GM19025 (cell line): ENCODE measurements around the gene MS4A4E.
"Not testable (repeated sequence)": the region's sequence is repeated elsewhere in the genome, so short reads cannot be mapped to it uniquely, and the experiment has no call there.

Experiments
- ATAC-seq: cut with Tn5 transposase; IDR thresholded peaks from one replicate; pipeline ENCODE4 v1.9.1; 2021; ENCODE audit warnings: mild to moderate bottlenecking, low read depth, moderate library complexity; ENCODE audit not compliant: unreplicated experiment

Gene MS4A4E

DNA sequence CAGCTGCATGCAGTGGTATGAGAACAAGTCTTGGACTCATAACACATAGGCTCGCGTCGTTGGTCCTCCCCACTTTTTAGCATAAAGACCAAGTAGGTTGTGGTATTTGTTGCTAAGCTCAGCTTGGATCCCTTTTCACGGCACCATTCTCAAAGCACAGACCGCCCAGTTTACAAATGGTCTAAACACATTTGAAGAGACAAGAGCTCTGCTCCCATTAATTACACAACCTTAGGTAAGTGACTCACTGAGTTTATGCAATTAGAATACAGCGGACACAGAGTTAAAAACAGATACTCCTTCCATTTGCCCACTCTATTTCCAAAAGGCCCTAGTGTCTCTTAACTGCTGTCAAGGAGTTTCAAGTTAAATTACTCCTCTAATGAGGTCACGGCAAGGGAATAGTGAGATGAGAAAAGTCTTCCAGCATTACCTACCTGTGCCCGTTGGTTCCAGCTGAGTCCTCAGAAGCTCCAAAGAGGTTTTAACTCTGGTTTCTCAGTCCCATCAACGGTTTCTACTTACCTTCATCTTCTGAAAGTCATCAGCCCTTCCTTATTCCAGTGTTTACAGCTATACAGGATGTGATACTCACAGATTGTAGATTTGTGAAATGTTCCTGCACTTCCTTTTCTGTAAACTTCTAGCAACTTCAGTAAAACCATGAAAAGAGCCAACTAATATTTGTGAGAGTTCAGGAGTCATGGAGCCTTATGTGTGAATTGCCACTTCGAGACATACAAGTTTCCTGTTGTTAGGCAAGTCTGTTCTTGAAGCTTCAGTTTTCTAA, 60.2 kb downstream of the MS4A4E start, which contains the start of gene MS4A6A:
TSS of gene MS4A6A (minus strand) at position 543 of the 790 bp plus-strand sequence. CDS start 1,356 bp downstream, outside the sequence.
- no peak for ATAC-seq

DNA sequence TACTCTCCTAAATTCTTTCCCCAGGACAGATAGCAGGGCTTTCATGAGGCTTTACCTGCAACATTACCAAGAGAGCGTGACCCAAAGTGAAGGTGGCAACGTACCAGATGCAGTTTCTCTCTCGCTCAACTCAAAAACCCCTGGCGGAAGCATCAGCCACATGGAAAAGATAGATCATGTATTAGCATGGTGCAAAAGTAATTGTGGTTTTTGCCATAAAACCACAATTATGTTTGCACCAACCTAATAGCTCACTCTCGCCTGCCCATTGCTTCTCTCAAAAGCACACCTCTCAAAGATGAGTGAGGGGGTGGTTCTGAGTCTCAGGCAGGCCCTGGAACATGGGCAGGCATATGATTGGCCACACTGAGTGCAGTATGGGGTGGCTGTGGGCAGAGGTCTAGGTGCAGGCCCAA, 67.1 kb downstream of the MS4A4E start:
- no peak for ATAC-seq

DNA sequence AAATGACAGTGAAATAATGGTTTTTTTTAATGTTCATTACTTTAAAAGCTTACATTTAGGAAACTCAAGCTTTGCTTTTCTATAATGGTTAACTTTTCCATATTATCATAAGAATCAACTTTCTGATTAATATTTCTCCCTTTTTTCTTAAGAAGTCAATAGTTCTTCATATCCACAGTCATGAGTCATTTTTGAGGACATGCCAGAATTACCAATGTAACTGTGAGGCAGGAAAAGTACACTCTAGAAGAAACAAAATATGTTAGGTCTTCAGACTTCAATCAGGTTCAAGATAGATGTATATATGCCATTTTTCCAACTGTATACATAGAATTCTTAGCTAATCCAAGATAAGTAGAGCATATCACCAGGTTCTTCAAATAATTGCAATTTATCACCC, 70.9 kb downstream of the MS4A4E start:
- no peak for ATAC-seq

DNA sequence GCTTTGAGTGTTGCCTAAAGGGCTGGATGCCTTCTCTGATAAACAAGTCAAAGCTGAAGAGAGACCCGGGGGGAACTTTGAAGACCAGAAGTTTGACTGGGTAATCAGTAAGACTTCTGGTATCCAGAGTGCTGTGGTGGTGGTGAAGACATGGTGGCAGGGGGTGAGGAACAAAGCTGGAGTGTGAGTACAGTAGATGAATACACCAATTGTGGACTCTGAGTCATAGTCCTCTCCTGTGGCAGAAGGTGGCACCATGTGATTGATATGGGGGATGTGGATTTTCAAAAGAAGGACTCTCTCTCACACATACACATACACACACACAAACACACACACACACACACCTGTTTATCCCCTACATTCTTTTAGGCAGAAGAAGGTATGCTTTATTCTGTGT, 72.4 kb downstream of the MS4A4E start:
- ATAC-seq, result no peak

DNA sequence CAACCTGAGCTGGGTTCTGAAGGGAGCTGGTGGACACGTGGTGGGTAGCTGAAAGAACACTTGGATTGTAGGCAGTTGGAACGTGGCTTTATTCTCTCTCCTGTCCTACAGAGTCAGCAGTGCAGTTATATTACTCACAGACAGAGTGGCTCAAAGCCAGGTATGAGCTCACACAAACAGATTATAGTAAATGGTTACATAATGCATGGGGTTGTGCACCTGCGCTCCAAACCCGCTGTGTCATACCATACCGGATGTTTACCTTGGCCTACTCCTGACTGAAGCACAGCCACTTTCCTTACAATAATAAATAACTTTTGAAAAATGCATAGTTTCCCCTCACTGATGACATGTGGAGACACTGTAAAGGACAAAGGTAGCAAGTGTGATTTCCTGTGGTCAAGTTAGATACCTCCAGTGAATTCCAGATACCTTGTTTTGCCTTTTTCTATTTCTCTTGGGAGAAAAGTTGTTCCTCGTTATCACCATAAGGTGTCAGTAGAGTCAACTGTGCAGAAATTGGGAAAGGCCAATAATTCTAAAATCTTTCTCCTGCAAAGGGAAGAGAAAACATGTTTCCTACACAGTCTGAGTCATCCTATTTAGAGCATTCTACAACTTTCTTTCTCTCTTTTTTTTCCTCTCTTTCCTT, 73.5 kb downstream of the MS4A4E start:
- no peak for ATAC-seq

DNA sequence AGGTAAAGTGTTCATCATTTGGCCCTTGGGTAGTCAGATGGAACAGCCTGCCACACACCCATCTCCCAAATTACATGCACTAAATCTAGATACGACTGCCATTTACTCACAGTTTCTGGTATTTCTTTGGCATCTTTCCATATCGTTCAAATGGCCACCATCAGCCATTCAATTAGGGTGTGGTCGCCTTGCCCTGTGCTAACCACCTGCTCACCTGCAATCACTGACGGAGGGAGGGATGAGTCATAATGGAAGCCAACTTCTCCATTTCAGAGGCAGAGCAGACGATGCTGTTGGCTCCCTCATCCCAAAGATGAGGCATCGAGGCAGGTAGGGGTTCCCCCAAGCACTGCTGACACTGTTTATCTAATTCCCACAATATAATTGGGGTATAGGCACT, 74.6 kb downstream of the MS4A4E start:
- ATAC-seq, result no peak

DNA sequence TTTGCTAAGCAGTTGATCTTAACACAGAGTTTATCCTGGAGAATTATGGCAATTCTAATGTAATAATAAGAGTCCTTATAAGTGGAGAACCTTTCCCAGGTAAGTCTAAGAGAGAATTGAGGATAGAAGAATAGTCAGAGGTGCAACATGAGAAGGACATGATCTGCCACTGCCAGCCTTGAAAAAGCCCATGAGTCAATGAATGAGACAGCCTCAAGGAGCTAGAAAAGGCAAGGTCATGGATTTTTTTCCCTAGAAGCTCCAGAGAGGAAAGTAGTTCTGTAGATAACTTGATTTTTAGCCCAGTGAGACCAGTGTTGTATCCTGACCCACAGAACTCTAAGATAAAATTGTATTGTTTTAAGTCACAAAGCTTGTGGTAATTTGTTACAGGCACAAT, 77.0 kb downstream of the MS4A4E start:
- ATAC-seq, result no peak

DNA sequence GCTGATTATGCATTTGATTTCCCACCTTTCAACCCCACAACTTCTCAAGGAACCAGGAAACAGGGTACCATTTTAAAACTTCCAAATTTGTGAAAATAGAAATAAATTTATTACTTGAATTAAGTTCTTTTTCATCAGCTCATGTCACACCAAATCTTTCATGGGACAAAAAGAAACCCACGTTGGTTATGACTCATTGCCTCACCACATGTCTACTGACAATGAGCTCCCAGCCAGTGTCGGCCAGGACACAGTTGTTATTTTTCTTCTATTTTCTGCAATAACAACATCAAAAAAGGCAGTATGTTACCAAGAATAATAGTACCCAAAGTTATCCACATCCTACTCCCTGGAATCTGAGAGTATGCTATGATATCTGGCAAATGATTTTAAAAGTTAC, 77.4 kb downstream of the MS4A4E start:
- ATAC-seq, result no peak

DNA sequence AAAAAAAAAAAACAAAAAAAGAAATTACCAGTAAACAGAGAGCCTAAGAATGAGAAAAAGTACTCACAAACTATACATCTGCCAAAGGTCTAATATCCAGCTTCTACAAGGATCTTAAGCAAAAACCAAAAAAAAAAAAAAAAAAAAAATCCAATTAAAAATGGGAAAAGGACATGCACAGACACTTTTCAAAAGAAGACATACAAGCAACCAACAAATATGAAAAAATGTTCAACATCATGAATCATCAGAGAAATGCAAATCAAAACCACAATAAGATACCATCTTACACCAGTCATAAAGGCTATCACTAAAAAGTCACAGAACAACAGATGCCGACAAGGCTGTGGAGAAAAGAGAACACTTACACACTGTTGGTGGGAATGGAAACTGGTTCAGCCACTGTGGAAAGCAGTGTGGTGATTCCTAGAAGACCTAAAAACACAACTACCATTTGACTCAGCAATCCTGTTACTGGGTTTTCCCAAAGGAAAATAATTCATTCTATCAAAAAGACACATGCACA, 78.3 kb downstream of the MS4A4E start:
- ATAC-seq, result no peak

DNA sequence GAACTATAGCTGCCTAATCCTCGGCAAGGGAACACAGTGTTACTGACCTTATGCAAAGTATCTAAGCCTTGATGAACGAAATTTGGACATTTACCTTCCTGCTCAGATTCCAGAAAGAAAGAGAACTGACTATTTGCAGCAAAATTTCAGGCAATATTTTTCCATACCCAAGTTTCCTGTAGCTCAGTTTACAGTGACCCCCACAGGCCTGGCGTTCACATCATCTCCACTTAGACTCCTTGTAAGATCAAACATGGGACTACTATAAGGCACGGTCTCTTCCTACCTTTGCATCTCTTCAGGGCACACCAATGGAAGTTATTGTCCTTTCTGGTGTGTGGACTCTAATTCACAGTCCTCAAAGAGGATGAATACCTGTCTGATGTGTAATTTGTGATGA, 81.2 kb downstream of the MS4A4E start:
- ATAC-seq, result no peak

DNA sequence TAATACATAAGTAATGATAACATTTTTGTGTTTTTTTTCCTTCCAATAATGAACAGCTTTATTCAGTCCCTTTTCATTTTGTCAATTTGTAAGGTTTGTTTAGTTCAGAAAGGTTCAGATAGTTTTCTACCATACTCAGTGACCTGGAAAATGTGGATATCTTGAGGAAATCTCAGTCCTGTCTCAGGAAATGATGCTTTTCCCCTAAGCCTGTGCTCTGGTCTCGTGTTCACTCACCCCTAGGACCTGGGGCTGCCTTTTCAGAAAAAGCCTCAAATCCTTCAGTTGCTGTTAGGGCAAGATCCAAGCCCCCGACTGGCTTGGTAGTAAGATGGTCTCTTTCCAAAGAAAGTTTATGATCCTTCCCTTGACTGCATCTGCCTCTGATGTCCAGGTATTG, 81.8 kb downstream of the MS4A4E start:
- no peak for ATAC-seq

DNA sequence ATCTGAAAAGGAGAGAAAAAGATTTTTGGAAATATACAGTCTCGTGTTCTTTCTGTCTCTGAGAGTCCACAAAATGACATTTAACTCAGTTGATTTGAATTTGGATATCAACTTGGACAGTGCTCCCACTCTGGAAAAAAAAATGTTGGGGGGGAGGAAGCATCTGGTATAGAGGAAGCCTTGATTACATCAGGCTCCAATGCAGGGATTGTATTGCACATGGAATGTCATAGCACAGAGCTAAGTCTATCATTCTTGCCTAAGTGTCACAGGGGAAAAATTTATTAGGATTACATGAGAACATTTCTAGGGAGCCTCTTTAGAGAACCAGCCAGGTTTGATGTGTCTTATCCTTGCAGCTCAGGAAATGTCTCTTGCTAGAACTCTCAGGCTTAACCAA, 83.1 kb downstream of the MS4A4E start:
- ATAC-seq, result no peak

DNA sequence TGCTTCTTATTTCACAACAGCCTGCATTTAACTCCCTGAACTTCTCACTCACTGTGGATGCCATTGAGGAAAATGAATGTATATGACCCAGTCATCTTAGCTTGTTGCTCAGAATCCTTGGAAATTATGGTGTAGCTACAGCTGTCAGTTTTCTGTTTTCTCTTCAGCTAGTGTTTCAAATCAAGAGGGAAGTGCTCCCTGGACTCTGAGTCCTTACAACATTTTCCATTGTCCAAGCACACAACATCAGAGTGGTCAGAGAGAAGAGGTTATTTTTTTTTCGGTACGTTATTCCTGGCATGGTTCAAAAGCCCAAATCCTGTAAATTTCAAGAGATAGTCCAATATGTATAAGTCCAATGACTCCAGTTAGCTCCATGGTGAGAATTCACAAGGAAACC, 83.7 kb downstream of the MS4A4E start:
- ATAC-seq, result no peak

DNA sequence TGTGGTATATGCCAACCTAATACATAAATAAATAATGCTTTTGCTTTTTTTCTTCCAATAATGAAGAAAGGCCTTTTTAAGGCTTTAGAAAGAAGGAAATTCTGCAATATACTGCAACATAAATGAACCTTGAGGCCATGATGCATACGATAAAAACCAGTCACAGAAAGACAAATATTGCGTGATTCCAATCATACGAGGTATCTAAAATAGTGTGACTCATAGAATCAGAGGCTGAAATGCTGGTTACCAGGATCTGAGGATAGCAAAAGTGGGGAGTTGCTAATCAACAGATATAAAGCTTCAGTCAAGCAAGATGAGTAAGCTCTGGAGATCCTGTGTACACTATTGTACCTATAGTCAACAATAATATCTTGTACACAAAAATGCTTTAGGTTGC, 84.3 kb downstream of the MS4A4E start:
- no peak for ATAC-seq

DNA sequence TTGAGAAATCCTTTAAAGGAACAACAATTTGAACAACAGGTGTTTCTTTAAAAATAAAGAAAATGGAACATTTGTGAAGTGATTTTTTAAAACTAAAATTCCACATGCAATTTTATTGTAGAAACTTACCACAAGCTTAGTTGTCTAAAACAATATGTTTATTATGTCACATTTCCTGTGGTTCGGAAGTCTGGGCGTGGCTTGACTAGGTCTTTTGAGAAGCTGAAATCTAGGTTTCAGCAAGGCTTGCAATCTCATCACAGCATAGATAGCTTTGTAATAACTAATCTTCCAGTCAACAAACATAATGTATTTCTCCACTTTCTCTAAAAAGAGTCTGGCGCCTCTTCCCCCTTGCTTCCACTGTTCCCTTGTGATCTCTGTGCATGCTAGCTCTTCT, 87.0 kb downstream of the MS4A4E start:
- ATAC-seq, result no peak

DNA sequence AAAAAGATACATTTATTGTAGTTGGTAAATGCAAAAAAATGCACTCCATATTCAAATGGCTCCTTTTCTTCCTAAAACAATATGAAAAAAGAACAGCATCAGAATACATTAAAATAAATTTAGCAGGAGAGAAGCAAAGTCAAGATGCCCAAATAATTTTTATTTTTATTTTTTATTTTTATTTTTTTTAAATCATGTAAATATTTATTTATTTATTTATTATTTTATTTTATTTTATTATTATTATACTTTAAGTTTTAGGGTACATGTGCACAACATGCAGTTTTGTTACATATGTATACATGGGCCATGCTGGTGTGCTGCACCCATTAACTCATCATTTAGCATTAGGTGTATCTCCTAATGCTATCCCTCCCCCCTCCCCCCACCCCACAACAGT, 90.2 kb downstream of the MS4A4E start:
- not testable (repeated sequence) for ATAC-seq

DNA sequence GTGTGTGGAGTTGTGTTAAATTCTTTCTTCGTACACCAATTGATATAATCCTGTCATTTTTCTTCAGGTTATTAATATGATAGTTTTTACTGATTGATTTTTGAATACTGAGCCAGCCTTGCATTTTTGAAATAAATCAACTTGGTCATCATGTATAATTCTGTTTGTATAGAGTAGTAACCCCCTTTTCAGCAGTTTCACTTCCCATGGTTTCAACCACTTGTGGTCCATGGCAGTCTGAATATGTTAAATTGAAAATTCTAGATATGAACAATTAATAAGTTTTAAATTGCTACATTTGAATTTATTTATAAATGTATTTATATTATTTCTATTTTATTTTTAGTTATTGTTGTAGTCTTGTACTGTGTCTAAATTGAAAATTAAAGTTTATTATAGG, 92.7 kb downstream of the MS4A4E start:
- ATAC-seq, result no peak
